GM19025 (cell line): ENCODE measurements around the gene LY86.
"Not testable (repeated sequence)": the region's sequence is repeated elsewhere in the genome, so short reads cannot be mapped to it uniquely, and the experiment has no call there.

Experiments
- ATAC-seq: cut with Tn5 transposase; IDR thresholded peaks from one replicate; pipeline ENCODE4 v1.9.1; 2021; ENCODE audit warnings: mild to moderate bottlenecking, low read depth, moderate library complexity; ENCODE audit not compliant: unreplicated experiment

Gene LY86

DNA sequence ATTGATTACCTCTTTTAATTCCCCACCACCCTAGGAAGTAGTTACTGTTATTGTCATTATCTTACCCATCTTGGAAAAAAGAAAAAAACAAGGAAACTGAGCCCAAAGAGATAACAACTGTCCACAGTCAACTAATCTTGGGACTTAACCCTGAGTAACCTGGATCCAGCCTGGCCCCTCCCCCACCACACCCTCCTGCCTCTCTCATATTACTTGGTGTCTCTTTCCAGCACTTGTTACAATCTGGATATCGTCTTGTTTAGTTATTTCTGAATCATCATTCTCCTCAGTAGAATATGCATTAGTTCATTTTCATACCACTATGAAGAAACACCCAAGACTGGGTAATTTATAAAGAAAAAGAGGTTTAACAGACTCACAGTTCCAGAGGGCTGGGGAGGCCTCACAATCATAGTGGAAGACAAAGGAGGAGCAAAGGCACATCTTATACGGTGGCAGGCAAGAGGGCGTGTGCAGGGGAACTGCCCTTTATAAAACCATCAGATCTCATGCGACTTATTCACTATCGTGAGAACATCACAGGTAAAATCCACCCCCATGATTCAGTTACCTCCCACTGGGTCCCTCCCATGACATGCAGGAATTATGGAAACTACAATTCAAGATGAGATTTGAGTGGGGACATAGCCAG is 60.3 kb downstream of the LY86 start:
- ATAC-seq, result no peak

- no peak for ATAC-seq
Measured at GRCh38 chr6:6649824-6650349, 61.4 kb downstream of the LY86 start.

DNA sequence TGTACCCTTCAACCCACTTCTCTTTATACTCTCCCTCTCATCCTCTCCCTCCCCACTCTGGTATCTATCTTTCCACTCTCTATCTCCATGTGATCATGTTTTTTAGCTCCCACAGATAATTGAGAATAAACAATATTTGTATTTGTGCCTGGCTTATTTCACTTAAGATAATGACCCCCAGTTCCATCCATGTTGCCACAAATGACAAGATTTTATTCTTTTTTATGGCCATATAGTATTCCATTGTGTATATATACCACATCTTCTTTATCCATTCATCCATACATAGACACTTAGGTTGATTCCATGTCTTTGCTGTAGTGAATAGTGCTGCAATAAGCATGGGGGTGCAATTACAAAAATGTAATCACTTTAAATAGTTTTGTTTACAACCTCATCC is 62.3 kb downstream of the LY86 start:
- no peak for ATAC-seq

DNA sequence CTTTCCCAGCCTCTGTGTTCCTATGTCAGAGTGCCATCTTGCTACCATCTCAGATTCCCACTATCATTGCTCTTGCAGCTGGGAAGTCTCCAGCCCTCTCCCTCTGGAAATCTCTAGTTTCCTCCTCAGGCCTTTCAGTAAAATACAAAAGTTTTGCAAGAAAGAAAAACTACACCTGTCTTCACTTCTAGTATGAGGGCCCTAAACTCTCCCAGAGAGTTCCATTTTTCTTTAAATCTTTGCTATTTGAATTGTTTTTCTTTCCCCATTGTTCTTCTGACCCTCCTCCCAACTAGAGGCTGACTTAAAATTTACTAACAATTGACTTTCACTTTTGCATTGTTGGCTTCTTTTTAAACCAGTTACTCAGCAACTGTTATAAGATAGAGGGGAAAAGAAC is 62.8 kb downstream of the LY86 start:
- no peak for ATAC-seq

DNA sequence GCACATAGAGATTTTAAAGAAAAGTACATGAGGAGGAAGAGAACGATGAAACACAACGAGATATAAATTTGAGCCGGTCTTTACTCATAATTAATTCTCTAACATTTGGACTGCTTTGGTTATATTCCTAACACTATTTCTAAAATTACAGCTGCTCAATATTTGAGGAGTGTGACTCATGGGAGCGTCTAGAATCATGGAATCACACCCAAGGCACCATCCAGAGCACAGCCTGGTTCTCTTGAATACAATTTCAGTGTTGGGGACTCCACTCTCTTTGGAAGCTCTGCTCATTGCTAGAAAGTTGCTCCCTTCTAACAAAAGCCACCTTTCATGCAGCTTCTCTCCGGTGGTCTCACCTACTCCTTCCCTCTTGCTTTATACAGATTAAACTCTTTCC is 64.4 kb downstream of the LY86 start:
- no peak for ATAC-seq

- no peak for ATAC-seq
Measured at GRCh38 chr6:6654599-6655575, 66.4 kb downstream of the LY86 start.

- no peak for ATAC-seq
Measured at GRCh38 chr6:6655805-6656251, 67.3 kb downstream of the LY86 start.

- ATAC-seq, result no peak
Measured at GRCh38 chr6:6656287-6656686, 67.8 kb downstream of the LY86 start.

DNA sequence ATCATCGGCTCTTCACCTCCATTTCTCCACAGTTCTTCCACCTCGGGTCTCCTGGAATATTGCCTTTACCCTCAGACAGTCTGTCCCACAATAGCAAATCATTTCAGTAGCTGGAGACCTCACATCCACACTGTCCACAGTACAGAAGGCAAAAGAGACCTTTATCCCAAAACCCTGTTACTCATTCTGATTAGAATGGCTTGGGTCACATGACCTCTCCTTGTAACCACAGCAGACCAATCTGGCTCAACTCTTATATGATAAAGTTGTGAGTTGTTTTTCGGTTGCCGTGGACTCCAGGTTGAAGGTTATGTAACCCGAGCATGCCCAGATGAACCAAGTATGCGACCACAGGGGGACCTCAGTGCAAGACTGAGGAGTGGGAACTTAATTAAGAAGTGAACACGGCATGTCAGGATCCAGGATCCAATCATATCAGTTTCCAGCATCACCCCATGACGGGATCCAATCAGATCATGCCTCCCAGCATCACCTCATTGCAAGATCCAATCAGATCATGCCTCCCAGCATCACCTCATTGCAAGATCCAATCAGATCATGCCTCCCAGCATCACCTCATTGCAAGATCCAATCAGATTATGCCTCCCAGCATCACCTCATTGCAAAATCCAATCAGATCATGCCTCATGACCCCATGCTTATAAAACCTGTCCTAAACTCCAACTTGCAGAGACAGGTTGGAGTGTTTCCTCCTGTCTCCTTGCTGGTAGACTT is 68.7 kb downstream of the LY86 start:
- ATAC-seq, result no peak

GRCh38 chr6:6657820-6658217 is 69.3 kb downstream of the LY86 start:
- ATAC-seq, result no peak

GRCh38 chr6:6659600-6660327 is 71.2 kb downstream of the LY86 start:
- ATAC-seq, result peak; percentile 40

- ATAC-seq, result no peak
Measured at GRCh38 chr6:6660339-6661045, 72.0 kb downstream of the LY86 start.

- ATAC-seq, result no peak
Measured at GRCh38 chr6:6661191-6661590, 72.7 kb downstream of the LY86 start.

- ATAC-seq, result no peak
Measured at GRCh38 chr6:6661684-6662083, 73.2 kb downstream of the LY86 start.

GRCh38 chr6:6663421-6664135 is 75.1 kb downstream of the LY86 start:
- no peak for ATAC-seq

- no peak for ATAC-seq
Measured at GRCh38 chr6:6665555-6666243, 77.2 kb downstream of the LY86 start.

- not testable (repeated sequence) for ATAC-seq
Measured at GRCh38 chr6:6670150-6670549, 81.6 kb downstream of the LY86 start.

DNA sequence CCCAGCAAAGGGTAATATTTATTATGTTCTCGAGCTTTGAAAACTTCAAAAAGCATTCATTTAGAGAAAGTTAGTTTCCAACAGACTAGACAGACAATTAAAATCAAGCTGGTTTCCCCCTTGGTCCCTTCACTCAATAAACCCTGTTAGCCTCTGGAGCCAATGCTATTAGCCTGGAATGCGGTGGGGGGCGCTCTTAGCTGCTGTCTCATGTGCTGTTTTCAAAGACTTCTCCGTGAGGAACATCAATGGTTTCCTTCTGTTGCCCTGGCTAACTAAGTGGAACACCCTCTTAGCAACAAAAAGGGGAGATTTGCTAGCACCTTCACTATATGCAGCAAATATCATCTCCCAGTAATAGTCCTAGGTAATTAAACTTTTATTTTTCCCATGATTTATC is 86.4 kb downstream of the LY86 start:
- no peak for ATAC-seq
